Ammon's horn (tissue), 1 donor: Measurements from ENCODE around the gene CSGALNACT2.

Experiments used
- DNase-seq: peaks from one replicate; pipeline ENCODE4 v3.0.0-alpha.2; 2016; ENCODE audit warnings: low spot score

Gene CSGALNACT2

GRCh38 chr10:43113201-43114087 lies 24.8 kb upstream of the CSGALNACT2 start:
- DNase-seq: no peak

GRCh38 chr10:43114088-43114742 lies 24.0 kb upstream of the CSGALNACT2 start:
- no peak for DNase-seq

- DNase-seq: no peak
Observed at GRCh38 chr10:43114743-43115611, 23.3 kb upstream of the CSGALNACT2 start.

- no peak for DNase-seq
Observed at GRCh38 chr10:43115881-43116595, 22.2 kb upstream of the CSGALNACT2 start.

GRCh38 chr10:43116596-43116995 lies 21.6 kb upstream of the CSGALNACT2 start:
- no peak for DNase-seq

GRCh38 chr10:43117031-43117776 lies 21.0 kb upstream of the CSGALNACT2 start:
- DNase-seq: no peak

GRCh38 chr10:43117777-43118583 lies 20.3 kb upstream of the CSGALNACT2 start:
- no peak for DNase-seq

GRCh38 chr10:43118631-43119415 lies 19.4 kb upstream of the CSGALNACT2 start:
- no peak for DNase-seq

- DNase-seq: no peak
Observed at GRCh38 chr10:43119416-43120115, 18.7 kb upstream of the CSGALNACT2 start.

- no peak for DNase-seq
Observed at GRCh38 chr10:43120116-43120928, 17.9 kb upstream of the CSGALNACT2 start.

GRCh38 chr10:43120929-43121314 lies 17.3 kb upstream of the CSGALNACT2 start:
- DNase-seq: no peak

- DNase-seq: no peak
Observed at GRCh38 chr10:43121444-43121843, 16.8 kb upstream of the CSGALNACT2 start.

GRCh38 chr10:43122096-43122495 lies 16.1 kb upstream of the CSGALNACT2 start:
- DNase-seq: no peak

GRCh38 chr10:43122826-43123225 lies 15.4 kb upstream of the CSGALNACT2 start:
- no peak for DNase-seq

GRCh38 chr10:43123361-43124093 lies 14.7 kb upstream of the CSGALNACT2 start:
- no peak for DNase-seq

GRCh38 chr10:43124094-43124521 lies 14.1 kb upstream of the CSGALNACT2 start:
- no peak for DNase-seq
